ENCODE data around the gene COBL. TPM values are rescaled to one million over a fixed set of nuclear protein-coding genes. Genes with fewer than 3 reads are reported as not detected.

The COBL gene
- total RNA-seq, 1 experiment from 2014 or later: 51.4 TPM

DNA sequence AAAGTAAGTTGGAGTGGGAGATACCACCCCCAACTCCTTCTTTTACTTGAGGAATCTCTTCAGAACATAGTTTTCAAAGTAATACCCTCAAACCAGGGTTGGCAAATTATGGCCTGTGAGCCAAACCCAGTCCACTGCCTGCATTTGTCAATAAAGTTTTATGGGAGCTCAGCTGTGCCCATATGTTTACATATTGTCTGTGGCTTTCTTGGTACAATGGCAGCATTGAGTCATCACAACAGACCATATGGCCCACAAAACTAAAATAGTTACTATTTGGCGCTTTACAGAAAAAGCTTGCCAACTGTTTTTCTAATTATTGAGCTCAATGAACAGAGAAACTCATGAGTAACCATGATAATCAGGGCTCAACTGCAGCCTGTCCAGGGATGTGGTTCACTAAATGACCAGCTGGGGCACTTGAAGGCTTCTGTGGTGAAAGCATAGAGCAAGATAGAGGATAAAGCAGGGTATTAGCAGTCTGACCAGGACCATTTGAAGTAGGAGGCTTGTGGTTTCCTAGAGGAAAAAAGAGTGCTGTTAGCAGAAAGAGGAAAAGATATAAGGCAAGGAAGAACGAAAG lies 337.9 kb downstream of the COBL start:
- Histone ChIP-seq H3K27ac (no peak overlapping the region), H2AFZ (no peak overlapping the region), H3K79me2 (ENCODE audit: low read depth) (no peaks in the 10 kb centered on the region), H3F3A (ENCODE audit: insufficient read depth, low read depth) (no peaks in the 10 kb centered on the region), H3K4me2 (no peak overlapping the region), H3K9me2 (ENCODE audit: insufficient read depth) (no peaks in the 10 kb centered on the region), H4K20me1 (ENCODE audit: insufficient read depth) (no peaks in the 10 kb centered on the region), H3K9me3 (ENCODE audit: insufficient read depth, low read depth) (no peaks in the 10 kb centered on the region), H3K4me1 (replicated peaks; ENCODE audit: insufficient read depth) (no peaks in the 10 kb centered on the region), H3K36me3 (ENCODE audit: low read depth) (no peaks in the 10 kb centered on the region), H3K27me3 (ENCODE audit: insufficient read depth, low read depth) (no peaks in the 10 kb centered on the region), H3K4me3 (no peak overlapping the region)
- CTCF ChIA-PET: interaction anchor here (0.6 kb wide), 1 partner anchor 163 kb away, joined by 11 read pairs; no protein-coding TSS in a partner anchor
- TF ChIP-seq, protein P1, sequence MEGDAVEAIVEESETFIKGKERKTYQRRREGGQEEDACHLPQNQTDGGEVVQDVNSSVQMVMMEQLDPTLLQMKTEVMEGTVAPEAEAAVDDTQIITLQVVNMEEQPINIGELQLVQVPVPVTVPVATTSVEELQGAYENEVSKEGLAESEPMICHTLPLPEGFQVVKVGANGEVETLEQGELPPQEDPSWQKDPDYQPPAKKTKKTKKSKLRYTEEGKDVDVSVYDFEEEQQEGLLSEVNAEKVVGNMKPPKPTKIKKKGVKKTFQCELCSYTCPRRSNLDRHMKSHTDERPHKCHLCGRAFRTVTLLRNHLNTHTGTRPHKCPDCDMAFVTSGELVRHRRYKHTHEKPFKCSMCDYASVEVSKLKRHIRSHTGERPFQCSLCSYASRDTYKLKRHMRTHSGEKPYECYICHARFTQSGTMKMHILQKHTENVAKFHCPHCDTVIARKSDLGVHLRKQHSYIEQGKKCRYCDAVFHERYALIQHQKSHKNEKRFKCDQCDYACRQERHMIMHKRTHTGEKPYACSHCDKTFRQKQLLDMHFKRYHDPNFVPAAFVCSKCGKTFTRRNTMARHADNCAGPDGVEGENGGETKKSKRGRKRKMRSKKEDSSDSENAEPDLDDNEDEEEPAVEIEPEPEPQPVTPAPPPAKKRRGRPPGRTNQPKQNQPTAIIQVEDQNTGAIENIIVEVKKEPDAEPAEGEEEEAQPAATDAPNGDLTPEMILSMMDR (conservative IDR thresholded peaks at IDR 0.05): peak; percentile 69
- TF ChIP-seq EZH2 (IDR thresholded peaks at IDR 0.05; ENCODE audit: low read depth): no peak
- POLR2A ChIA-PET (ENCODE audit: unreplicated experiment): interaction anchor here (0.6 kb wide), 1 partner anchor 372 kb away, joined by 3 read pairs; no protein-coding TSS in a partner anchor
- intact Hi-C loops (cut with micrococcal nuclease; ENCODE audit: unreplicated experiment): no loop called here
- no TSS peak for BruUV-seq (replicated peaks)
- DNase-seq: no peak

DNA sequence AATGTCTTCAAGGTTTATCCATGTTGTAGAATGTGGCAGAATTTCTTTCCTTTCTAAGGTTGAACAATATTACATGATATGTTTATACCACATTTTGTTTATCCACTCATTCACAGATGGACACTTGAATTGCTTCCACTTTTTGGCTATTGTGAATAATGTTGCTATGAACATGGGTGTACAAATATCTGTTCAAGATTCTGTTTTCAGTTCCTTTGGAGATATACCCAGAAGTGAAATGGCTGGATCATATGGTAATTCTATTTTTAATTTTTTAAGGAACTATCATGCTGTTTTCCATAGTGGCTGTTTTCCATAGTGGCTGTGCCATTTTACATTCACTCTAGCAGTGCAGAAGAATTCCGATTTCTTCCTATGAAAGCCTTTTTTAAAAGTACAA lies 339.2 kb downstream of the COBL start:
- BruUV-seq (replicated peaks): no TSS peak
- no peak overlapping the region for H3K4me2 ChIP-seq
- H3K27me3 ChIP-seq (ENCODE audit: insufficient read depth, low read depth): no peaks in the 10 kb centered on the region
- H3K4me3 ChIP-seq: no peak overlapping the region
- DNase-seq: no peak
- no peaks in the 10 kb centered on the region for H3K79me2 ChIP-seq (ENCODE audit: low read depth)
- no peaks in the 10 kb centered on the region for H3K9me2 ChIP-seq (ENCODE audit: insufficient read depth)
- no peaks in the 10 kb centered on the region for H4K20me1 ChIP-seq (ENCODE audit: insufficient read depth)
- H3K27ac ChIP-seq: no peak overlapping the region
- no peak for TF ChIP-seq EZH2 (IDR thresholded peaks at IDR 0.05; ENCODE audit: low read depth)
- TF ChIP-seq, protein P1 (conservative IDR thresholded peaks at IDR 0.05): no peak
- no peaks in the 10 kb centered on the region for H3K36me3 ChIP-seq (ENCODE audit: low read depth)
- ChIA-PET POLR2A (ENCODE audit: unreplicated experiment) (no interaction called here), CTCF (no interaction called here)
- H2AFZ ChIP-seq: no peak overlapping the region
- H3K9me3 ChIP-seq (ENCODE audit: insufficient read depth, low read depth): no peaks in the 10 kb centered on the region
- no peaks in the 10 kb centered on the region for H3F3A ChIP-seq (ENCODE audit: insufficient read depth, low read depth)
- intact Hi-C loops (cut with micrococcal nuclease; ENCODE audit: unreplicated experiment): no loop called here
- no peaks in the 10 kb centered on the region for H3K4me1 ChIP-seq (replicated peaks; ENCODE audit: insufficient read depth)

DNA sequence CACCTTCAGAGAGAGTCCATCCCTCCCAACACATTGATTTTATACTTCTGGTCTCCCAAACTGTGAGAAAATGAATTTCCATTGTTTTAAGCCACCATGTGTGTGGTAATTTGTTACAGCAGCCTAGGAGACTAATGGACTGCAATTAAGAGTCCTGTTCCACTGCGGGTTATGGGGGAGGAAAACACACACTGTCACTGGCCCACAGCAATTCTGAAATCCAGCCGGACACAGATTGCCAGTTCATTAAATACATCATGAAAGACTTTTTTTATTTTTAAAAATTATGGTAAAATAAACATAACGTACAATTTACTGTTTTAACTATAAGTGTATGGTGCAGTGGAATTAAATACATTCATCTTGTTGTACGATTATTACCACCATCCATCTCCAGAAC lies 340.5 kb downstream of the COBL start:
- ChIA-PET POLR2A (ENCODE audit: unreplicated experiment) (no interaction called here), CTCF (no interaction called here)
- DNase-seq: no peak
- intact Hi-C loops (cut with micrococcal nuclease; ENCODE audit: unreplicated experiment): no loop called here
- Histone ChIP-seq H4K20me1 (ENCODE audit: insufficient read depth) (no peaks in the 10 kb centered on the region), H3K27me3 (ENCODE audit: insufficient read depth, low read depth) (no peaks in the 10 kb centered on the region), H2AFZ (no peak overlapping the region), H3K4me1 (replicated peaks; ENCODE audit: insufficient read depth) (no peaks in the 10 kb centered on the region), H3K27ac (no peak overlapping the region), H3K4me2 (no peak overlapping the region), H3K36me3 (ENCODE audit: low read depth) (no peaks in the 10 kb centered on the region), H3F3A (ENCODE audit: insufficient read depth, low read depth) (no peaks in the 10 kb centered on the region), H3K9me2 (ENCODE audit: insufficient read depth) (no peaks in the 10 kb centered on the region), H3K4me3 (no peak overlapping the region), H3K9me3 (ENCODE audit: insufficient read depth, low read depth) (no peaks in the 10 kb centered on the region), H3K79me2 (ENCODE audit: low read depth) (no peaks in the 10 kb centered on the region)
- TF ChIP-seq, protein P1 (conservative IDR thresholded peaks at IDR 0.05): no peak
- no peak for TF ChIP-seq EZH2 (IDR thresholded peaks at IDR 0.05; ENCODE audit: low read depth)
- no TSS peak for BruUV-seq (replicated peaks)
